CMK (cell line): ENCODE data around the gene TDRD1.

ENCODE experiments used
- DNase-seq: peaks from one replicate; pipeline ENCODE4 v3.0.0-alpha.2; 2010; ENCODE audit warnings: low read depth

Gene TDRD1

DNA sequence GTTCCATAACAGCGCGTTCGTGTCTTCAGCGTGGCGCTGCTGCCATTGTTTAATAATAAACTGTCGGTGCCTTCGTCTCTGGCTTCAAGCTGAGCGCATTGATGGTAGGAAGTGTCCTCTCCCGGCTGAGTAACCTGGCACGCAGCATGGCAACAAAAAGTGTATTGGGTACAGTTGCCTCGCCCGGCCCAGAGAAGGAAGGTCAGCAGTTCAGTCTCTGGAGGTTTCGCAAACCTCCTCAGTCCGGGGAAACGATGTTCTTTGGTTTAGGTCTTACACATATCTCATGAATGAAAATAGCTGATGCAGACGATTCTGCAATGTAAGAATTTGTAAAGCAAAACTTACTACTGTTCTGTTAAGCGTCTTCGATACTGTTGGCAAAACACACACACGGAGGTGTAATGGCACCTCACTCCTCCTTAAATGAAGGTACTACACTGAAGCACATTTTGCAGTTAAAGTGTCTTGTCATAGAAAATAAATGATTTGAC lies 4.4 kb upstream of the TDRD1 start:
- no peak for DNase-seq

DNA sequence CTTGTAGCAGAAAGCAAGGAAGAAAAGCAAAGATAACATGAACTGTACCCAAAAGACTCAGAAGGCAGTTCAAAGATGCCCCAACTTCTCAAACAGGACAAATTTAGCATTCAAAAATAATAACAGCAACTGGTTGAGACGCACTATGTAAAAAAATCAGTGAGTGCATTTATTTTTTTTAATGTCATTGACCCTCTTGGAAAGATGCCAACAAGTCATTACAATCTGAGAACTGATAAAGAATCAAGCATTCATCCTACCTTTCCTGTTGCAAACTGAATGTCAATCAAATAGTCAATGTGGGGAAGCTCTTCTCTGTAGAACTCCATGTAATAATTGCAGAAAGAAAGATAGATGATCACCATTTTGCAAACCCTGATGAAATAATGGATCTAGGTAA lies 3.5 kb upstream of the TDRD1 start:
- DNase-seq = no peak

DNA sequence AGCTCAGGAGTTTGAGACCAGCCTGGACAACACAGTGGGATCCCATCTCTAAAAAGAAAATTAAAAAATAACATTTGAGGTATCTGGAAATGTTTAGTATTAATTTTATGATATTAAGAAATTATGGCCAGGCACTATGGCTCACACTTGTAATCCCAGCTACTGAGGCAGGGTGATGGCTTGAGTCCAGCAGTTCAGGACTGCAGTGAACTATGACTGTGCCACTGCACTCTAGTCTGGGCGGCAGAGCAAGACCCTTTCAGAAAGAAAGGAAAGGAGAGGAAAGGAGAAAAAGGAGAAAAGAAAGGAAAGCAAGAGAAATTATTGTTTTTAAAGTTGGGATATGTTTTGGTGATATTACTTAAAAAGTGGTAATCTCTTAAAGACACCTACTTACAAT lies 2.6 kb upstream of the TDRD1 start:
- no peak for DNase-seq

DNA sequence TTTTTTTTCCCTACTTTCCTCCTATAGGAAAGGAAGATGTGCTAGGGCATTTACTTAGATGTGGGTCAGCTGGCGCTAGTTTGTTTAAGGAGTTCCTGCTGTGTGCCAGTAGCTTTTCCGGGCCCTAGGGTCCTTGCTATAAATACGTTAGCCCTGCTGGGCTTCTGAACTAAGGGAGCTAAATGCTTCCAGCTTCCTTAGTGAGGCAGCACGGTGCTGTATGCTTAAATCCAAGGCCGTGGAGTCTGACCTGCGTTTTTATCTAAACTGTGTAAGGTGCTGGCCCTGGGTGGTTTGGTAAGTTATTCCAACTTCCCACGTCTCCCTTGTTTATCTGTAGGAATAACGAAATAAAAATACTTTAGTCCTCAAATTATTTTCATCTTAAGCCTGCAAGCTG lies 594 bp downstream of the TDRD1 start:
- DNase-seq = no peak

DNA sequence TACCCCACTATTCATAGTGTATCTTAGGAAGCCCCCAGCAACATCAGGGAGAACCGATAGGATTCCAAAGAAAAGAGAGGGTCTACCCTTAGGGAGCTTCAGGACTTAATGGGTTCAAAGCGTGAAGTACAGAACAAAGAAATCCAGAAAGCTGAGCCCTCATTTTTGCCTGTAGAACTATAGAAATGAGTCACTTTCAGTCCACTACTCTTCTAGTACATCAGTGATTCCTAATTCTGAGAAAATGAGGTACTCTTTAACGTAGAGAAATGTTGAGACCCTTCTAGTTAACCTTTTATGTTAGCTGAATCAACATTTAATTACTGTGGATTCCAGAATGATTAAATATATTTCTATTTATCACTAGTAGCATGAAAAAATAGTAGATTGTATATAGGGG lies 1.8 kb downstream of the TDRD1 start:
- no peak for DNase-seq

DNA sequence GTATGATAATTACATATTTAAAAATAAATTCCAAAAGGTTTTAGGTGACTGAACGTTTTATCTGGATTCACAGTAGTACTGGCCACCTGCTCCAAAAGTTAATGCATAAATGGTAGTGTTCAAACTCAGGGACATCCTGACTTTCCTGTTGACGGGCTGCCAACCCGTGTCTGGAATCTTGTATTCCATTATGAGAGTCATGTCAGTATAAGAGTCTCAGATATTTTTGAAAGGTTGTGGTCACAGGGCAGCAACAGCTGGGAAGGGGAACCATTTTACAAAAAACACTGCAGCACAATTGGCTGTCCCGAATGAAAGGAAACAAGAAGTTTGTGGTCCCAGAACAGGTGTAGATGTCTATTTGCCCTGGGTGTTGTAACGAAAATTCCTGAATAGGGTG lies 2.8 kb downstream of the TDRD1 start:
- DNase-seq = no peak

DNA sequence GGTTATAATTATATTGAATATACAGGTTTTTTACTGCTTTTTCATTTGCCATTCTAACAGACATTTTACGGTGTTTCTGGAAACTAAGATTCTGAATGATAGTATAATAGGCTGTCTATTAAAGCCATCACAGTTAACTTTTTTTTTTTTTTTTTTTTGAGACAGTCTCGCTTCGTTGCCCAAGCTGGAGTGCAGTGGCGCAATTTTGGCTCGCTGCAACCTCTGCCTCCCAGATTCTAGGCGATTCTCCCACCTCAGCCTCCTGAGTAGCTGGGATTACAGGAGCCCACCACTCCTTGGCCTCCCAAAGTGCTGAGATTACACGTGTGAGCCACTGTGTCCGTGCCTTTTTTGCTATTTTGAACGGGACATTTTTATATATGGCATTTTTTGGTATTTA lies 4.4 kb downstream of the TDRD1 start:
- no peak for DNase-seq

DNA sequence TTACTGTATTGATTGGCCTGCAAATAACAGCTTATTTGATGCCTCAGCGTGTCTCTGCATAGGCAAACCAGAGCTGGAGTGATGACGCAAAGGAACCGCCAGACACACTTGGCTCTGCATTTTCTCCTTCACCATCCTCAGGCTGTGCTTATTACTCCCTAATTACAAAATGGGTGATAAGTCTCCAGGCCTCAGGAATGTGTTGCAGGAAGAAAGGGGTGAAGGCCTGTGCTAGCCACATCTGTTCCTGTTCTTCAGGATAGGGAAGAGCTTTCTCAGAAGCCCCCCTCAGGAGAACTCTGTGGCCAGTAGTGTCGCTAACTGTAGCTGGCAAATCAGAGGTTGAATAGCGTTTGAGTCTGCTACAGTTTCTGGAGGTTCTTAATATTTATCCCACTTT lies 5.1 kb downstream of the TDRD1 start:
- DNase-seq = no peak

DNA sequence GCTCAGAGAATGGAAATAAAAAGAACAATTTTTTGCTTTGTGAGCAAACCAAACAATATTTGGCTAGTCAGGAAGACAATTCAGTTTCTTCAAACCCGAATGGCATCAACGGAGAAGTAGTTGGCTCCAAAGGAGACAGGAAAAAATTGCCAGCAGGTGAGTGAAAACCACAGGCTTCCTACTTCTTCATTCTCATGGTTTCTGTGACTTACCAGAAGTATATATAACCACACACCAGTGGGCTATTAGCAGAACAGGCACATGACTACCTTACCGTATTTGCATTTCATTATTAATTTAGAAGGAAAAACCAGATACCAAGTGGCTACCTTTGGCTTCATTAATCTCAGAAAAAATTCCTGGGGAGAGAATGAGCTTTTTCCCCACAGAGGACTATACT lies 8.8 kb downstream of the TDRD1 start:
- DNase-seq = no peak

DNA sequence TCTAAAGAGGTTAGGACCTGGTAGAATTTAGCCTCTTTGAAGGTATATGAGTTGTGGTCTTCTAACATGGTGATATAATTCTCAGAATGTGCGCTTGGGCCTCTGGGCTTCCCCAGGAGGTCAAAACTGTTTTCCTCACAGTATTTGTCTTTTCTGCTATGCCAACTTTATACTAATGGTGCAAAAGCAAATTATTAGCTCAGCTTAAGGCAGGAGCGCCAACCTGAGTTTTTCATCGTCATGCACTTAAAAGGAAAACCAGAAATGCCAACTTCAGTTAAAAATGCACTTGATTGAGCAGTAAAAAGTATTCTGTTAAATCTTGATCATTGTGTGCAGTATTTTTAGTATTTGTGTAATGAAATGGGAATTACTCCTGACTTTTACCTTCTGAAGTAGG lies 9.7 kb downstream of the TDRD1 start:
- DNase-seq = no peak

DNA sequence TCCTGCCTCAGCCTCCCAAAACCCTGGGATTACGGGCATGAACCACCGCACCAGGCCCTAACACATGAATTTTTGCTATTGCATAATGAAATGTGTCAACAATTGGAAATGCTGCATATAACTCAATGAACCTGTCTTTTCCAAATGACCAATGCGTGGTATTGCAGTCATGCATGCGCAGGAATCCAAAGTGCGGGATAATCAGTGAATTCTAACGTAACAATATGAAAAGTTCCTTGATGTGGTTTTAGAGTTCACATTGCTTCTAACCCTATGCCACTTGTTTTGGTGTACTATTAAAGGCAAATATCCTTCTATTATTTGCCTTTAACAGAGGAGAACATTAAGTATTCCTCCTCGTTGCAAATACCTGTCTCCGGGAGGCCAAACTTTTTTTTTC lies 10.5 kb downstream of the TDRD1 start:
- DNase-seq = no peak

DNA sequence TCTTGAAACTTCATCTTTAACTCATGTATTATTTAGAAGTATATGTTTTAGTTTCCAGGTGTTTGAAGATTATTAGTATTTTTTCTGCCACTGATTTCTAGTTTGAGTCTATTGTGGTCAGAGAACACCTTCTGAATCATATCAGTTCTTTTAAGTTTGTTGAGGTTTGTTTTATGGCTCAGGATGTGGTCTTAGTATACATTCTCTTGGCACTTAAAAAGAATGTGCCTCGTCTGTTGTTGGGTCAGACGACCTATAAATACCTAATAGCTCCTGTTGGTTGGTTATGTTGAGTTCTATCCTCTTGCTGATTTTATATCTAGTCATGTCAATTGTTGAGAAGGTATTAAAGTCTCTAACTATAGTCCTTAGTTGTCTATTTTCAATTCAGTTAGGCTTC lies 15.9 kb downstream of the TDRD1 start:
- DNase-seq = no peak

DNA sequence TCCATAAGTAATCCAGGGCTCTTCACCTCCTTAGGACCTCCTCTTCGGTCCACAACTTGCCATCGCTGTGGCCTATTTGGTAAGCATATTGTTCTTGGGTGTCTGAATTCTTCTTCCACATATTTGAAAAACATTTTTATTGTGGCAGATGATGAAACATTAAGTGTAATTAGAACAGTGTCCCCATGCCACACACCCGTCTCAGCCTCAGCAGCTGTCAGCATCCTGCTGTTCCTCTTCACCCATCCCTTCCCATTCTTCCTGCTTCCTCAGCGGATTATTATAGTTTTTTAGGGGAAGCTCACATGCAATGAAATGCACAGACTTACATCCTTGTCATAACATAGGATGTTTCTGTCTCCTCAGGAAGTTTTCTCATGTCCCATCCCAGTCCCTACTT lies 20.1 kb downstream of the TDRD1 start:
- DNase-seq = no peak

DNA sequence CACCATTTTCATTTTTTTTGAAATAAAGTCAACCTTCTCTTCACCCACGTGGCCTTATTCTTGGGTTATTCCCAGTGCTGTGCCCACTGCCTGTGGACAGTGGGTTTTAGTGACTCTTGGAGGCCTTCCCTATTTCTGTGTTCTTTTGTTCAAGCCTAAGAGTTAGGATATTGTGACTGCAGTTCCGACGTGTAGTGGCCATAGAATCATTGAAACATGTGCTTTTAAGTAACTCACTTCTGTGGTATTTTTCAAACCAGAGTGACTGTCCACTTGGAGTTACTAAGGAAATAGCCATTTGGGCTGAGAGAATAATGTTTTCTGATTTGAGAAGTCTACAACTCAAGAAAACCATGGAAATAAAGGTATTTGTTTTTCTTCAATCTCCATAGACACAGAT lies 23.7 kb downstream of the TDRD1 start:
- DNase-seq = no peak

DNA sequence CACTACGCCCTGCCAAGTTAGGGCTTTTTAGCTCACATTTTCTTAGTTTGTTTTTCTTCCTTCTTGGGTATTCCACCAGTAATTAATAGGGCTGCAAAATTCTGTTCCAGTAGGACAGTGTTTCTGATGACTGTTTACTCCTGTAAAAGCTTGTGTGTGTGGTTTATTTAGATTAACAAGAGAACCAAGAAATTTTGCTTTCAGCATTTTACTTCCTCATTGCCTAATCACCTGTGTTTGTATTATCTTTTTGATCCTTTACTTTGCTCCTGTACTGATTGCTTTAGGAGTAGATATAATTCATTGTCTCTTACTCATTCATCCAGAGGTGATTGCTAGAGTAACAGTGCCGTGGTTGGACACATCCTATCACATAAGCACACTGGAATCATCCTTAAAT lies 27.7 kb downstream of the TDRD1 start:
- no peak for DNase-seq

DNA sequence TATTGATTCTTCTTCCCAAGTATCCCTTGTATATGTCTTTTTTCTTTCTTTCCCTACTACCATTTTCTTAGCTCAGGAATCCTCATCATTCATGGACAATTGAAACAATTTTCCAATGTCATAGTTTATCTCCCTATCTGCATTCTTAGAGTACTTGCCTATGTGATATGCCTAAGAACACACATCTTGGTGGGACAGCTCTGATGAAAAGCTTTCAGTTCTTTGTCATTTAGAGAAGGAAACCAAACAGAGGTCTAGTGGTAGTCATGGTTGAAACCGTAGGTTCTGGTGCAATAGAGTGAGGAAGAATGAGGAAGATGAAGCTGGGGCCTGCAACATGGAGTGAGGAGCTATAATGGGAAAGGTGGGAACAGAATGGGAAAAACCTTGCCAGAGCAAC lies 28.2 kb downstream of the TDRD1 start:
- DNase-seq = no peak

DNA sequence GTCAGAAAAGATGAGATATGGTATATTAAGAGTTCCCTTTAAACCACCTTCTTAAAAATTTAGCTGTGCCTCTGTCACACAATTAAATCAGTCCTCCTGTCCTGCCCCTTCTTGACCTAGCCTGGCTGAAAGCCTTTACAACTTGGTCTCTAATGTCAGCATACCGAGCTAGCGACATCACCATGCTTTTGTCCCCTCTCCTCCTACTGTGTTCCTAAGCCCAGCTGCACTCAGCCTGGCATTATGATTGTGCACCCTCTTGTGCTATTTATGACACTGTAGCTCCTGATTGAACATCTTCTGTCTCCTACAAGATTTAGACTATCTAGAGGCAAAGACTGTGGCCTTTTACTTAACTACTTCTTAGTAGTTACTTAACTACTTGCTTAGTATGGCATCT lies 29.2 kb downstream of the TDRD1 start:
- DNase-seq = no peak

DNA sequence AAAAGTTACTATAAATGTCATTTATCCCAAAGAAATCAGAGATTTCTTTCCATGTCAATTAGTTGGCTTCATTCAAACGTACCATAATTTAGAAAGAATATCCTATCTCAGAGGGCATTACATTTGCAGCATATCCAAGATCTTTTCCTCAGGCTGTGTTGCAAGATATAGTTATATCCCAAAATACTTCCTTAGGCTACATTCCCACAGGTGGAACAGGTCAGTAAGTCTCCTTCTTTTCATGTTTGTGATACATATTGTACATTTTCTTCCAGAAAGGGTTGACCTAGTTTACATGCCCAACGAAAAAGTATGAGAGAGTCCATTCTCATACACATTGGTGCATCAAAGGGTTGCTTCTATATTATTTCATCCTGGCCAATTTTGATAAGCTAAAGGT lies 33.0 kb downstream of the TDRD1 start:
- DNase-seq = no peak

DNA sequence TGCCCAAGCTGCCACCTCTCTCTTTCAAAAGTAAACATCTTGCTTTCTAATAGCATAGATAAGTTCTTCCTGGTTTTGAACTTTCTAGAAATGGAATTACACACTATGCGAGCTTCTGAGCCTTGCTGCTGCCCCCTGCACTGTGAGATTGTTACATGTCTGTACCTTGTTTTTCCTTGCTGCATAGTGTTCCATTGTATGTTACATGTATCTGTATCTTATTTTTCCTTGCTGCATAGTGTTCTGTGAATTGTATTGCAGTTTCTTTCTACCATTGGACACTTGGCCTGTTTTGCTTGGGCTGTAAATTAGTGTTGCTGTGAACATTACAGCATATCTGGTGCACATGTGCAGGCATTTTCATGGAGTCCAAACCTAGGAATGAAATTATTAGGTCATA lies 35.9 kb downstream of the TDRD1 start:
- no peak for DNase-seq

DNA sequence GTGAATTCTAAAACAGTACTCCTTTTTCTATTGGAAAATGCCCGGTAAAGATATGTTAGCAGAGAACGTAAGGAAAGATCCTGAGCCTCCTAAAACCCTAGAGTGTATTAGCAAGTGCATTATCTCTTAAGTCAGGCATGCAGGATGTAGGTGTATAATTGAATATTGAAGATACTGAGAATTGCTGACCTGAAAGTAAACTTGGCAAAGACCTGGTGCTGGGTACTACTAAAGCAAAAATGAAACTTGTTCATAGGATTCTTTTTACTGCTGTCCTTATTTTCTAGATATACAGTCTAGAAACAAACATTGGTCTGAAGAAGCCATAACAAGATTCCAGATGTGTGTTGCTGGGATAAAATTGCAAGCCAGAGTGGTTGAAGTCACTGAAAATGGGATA lies 41.1 kb downstream of the TDRD1 start:
- DNase-seq = no peak

DNA sequence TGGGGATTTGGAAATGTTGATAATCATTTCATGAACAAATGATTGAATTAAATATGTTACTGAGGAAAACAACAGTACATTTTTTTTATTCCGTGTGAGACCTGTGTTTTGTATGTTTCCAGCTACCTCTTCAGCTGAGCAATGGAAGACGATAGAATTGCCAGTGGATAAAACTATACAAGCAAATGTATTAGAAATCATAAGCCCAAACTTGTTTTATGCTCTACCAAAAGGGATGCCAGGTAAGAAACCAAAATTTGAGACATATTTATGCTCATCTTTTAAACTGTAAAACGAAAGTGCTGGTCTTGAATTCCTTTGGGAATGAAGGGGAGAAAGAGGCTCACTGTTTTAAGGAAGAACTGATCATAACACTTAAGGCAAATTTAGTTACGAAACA lies 42.1 kb downstream of the TDRD1 start:
- DNase-seq = no peak

DNA sequence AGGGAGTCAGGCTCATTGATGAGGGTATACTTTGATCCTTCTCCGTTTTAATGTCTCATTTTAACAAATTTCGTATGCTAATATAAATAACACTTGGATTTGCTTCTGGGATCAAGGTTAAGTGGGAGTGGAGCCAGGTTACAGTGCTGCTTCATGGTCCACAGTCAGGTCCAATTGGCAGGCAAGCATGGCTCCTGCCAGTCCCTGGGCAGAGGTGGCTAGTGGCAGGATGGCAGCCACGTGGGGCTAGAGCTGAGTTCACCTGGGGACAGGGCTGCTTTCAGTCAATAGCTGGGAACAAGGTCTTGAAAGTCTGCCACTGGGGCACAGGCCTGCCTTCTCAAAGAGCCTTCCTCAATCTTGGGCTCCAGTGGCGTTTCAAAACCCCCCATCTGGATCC lies 43.9 kb downstream of the TDRD1 start:
- no peak for DNase-seq

DNA sequence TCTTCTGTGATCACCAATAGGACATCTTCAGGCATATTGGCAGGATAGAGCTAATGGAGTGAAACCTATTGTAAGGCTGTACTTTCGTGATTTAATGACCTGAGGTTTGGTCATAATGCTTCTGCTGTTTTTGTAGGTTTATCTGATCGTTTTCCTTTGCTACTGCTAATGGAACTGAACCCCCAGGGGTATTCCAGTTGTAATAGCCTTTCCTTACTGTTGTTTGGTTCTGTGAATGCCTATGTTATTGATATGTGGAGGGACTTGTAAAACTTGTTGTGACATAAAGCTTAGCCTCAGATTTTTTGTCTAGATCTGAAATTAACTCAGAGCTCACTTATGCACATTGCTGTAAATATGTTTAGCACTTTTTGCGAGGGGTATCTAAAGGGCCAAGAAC lies 49.0 kb downstream of the TDRD1 start:
- no peak for DNase-seq

DNA sequence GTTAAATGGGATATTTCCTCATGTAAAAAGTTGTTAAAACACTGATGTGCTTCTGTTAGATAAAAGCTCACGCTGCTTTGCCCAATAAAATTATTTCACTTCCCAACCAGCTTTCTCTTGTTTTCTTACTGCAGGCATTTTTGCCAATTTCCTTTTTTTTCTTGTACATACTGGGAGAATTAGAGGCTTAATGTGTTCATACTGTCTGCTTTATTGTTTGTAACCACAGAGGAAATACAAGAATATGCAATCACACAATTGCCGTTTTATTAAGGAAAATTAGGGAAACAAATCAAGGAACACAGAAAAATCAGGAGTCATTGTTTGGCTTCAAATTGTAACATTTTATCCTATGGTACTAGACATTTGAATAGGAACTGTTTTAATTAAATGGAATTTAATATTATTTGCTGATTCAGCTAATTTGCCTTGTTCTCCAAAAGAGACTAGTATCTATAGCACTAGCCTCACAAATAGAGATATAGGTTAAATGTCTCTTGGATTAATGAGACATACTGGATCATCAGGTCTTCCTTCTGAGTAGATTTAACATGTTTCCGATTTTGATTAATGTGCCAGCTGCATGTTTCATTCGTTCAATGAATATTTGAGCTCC lies 53.5 kb downstream of the TDRD1 start:
- no peak for DNase-seq

DNA sequence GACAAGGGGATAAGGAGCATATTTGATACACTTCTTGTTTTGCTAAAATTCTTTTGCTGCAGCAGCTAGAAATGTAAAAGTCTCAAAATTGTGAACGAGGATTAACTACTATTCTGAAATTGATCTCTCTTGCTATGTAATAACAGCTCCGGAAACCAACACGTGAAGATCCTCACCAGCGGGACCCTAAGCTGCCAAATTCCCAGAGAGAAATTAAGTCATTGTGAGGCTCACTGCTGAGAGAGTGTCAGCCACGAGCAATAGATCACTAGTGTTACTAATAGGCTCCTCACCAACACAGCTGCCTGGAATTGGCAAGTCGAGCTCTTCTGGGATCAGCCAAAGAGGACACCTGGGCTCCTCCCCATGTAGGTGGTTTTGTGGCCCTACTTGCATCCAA lies 54.3 kb downstream of the TDRD1 start:
- DNase-seq = no peak
